GM19099 (cell line): ENCODE results near the gene PCDHGA12.

Experiments
- POLR2A ChIP-seq: IDR thresholded peaks from 3 replicates; pipeline ENCODE4 v1.6.1; 2011; ENCODE audit warnings: low read depth; ENCODE audit not compliant: insufficient read length; ENCODE audit errors: extremely low read depth

Gene PCDHGA12

GRCh38 chr5:141422742-141423291, 7.5 kb upstream of the PCDHGA12 start:
- TF ChIP-seq POLR2A = no peak

- TF ChIP-seq POLR2A = no peak
Measured at GRCh38 chr5:141427783-141428426, 2.4 kb upstream of the PCDHGA12 start.

GRCh38 chr5:141431286-141431685, 979 bp downstream of the PCDHGA12 start:
- peak; percentile 53 for TF ChIP-seq POLR2A

GRCh38 chr5:141434006-141434405, 3.7 kb downstream of the PCDHGA12 start:
- TF ChIP-seq POLR2A = no peak

GRCh38 chr5:141437221-141437620, 6.9 kb downstream of the PCDHGA12 start:
- TF ChIP-seq POLR2A = no peak

GRCh38 chr5:141439411-141440141, 9.3 kb downstream of the PCDHGA12 start:
- no peak for TF ChIP-seq POLR2A

- TF ChIP-seq POLR2A = no peak
Measured at GRCh38 chr5:141440341-141440740, 10.0 kb downstream of the PCDHGA12 start.

- no peak for TF ChIP-seq POLR2A
Measured at GRCh38 chr5:141441571-141442170, 11.4 kb downstream of the PCDHGA12 start.

GRCh38 chr5:141465351-141465750, 35.0 kb downstream of the PCDHGA12 start:
- no peak for TF ChIP-seq POLR2A

- no peak for TF ChIP-seq POLR2A
Measured at GRCh38 chr5:141475625-141476131, 45.4 kb downstream of the PCDHGA12 start, which contains the start of gene PCDHGC3. TSS of gene PCDHGC3 (plus strand) at chr5:141475966. CDS start at chr5:141476117, 151 bp downstream.

- no peak for TF ChIP-seq POLR2A
Measured at GRCh38 chr5:141476132-141476911, 46.0 kb downstream of the PCDHGA12 start.

GRCh38 chr5:141477044-141477575, 46.8 kb downstream of the PCDHGA12 start:
- no peak for TF ChIP-seq POLR2A

- no peak for TF ChIP-seq POLR2A
Measured at GRCh38 chr5:141477815-141478214, 47.5 kb downstream of the PCDHGA12 start.

- TF ChIP-seq POLR2A = no peak
Measured at GRCh38 chr5:141478321-141478945, 48.1 kb downstream of the PCDHGA12 start.
